ENCODE data around the gene RELN. TPM values are rescaled to one million over a fixed set of nuclear protein-coding genes. Genes with fewer than 3 reads are reported as not detected.

RELN gene
- total and polyA plus RNA-seq, 9 of the 15 experiments (the other 6 are each of a cell fraction or from before 2014, with no cell fraction given) = 12.9 to 43.2 (median 18.1) TPM

GRCh38 chr7:103866919-103867318 is 122.5 kb downstream of the RELN start (continued):
- TF ChIP-seq, protein P1, sequence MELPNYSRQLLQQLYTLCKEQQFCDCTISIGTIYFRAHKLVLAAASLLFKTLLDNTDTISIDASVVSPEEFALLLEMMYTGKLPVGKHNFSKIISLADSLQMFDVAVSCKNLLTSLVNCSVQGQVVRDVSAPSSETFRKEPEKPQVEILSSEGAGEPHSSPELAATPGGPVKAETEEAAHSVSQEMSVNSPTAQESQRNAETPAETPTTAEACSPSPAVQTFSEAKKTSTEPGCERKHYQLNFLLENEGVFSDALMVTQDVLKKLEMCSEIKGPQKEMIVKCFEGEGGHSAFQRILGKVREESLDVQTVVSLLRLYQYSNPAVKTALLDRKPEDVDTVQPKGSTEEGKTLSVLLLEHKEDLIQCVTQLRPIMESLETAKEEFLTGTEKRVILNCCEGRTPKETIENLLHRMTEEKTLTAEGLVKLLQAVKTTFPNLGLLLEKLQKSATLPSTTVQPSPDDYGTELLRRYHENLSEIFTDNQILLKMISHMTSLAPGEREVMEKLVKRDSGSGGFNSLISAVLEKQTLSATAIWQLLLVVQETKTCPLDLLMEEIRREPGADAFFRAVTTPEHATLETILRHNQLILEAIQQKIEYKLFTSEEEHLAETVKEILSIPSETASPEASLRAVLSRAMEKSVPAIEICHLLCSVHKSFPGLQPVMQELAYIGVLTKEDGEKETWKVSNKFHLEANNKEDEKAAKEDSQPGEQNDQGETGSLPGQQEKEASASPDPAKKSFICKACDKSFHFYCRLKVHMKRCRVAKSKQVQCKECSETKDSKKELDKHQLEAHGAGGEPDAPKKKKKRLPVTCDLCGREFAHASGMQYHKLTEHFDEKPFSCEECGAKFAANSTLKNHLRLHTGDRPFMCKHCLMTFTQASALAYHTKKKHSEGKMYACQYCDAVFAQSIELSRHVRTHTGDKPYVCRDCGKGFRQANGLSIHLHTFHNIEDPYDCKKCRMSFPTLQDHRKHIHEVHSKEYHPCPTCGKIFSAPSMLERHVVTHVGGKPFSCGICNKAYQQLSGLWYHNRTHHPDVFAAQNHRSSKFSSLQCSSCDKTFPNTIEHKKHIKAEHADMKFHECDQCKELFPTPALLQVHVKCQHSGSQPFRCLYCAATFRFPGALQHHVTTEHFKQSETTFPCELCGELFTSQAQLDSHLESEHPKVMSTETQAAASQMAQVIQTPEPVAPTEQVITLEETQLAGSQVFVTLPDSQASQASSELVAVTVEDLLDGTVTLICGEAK (IDR thresholded peaks at IDR 0.05) = no peak
- TF ChIP-seq, protein P1 (CRISPR knock-in tag; IDR thresholded peaks at IDR 0.05) = no peak
- TF ChIP-seq SRSF1 (IDR thresholded peaks at IDR 0.05; ENCODE audit: low read depth, low read length) = no peak
- no peak for TF ChIP-seq CBFA2T3 (IDR thresholded peaks at IDR 0.05)
- TF ChIP-seq RNF2 (IDR thresholded peaks at IDR 0.05) = no peak
- no peak for TF ChIP-seq MBD2 (IDR thresholded peaks at IDR 0.05; ENCODE audit: borderline replicate concordance, low read depth)
- TF ChIP-seq NRF1 (conservative IDR thresholded peaks at IDR 0.05 in 1 of 2, IDR thresholded peaks at IDR 0.05 in 1 of 2) = no peak
- no peak for TF ChIP-seq IRF2 (CRISPR knock-in tag; IDR thresholded peaks at IDR 0.05)
- no peak for TF ChIP-seq ESRRB (CRISPR knock-in tag; IDR thresholded peaks at IDR 0.05; ENCODE audit: borderline replicate concordance)
- TF ChIP-seq PRDM10 (IDR thresholded peaks at IDR 0.05; ENCODE audit: partially characterized antibody) = no peak
- no peak for TF ChIP-seq PTRF (tag; IDR thresholded peaks at IDR 0.05)
- TF ChIP-seq HOXB6 (CRISPR knock-in tag; IDR thresholded peaks at IDR 0.05; ENCODE audit: borderline replicate concordance) = no peak
- no peak for TF ChIP-seq FOSL1 (tag; conservative IDR thresholded peaks at IDR 0.05)
- TF ChIP-seq ZNF384 (IDR thresholded peaks at IDR 0.05; ENCODE audit: low read depth, low read length) = no peak
- TF ChIP-seq CSDE1 (IDR thresholded peaks at IDR 0.05) = no peak
- TF ChIP-seq TRIM28 (IDR thresholded peaks at IDR 0.05) = no peak
- no peak for TF ChIP-seq ZKSCAN1 (IDR thresholded peaks at IDR 0.05; ENCODE audit: low read depth, low read length)
